Measurements from ENCODE around the gene MKS1. TPM values are rescaled to one million over a fixed set of nuclear protein-coding genes. Genes with fewer than 3 reads are reported as not detected.

The MKS1 gene
- polyA plus RNA-seq, 1 donor from 2014 or later, result 32.9 TPM

DNA sequence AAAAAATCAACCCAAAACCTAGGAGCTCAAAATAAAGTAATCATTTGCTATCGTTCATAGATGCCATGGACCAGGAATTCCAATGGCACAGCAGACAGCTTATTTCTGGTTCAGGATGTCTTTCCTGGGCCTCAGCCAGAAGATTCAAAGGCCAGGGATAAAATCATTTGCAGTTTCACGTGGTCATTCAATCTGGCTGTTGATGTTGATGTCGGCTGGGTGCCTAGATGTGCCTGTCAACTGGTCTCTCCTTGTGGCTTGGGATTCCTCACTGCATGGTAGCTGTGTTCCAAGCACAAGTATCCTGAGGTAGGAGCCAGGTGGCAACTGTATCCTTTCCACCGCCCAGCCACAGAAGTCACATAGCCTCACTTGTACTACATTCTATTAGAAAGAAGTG, 37.3 kb downstream of the MKS1 start:
- peaks cover 2% of the 10 kb centered on the region for H3K27me3 ChIP-seq (ENCODE audit: insufficient read depth, low read depth, low read length)
- H3K36me3 ChIP-seq (ENCODE audit: insufficient read depth, low read length), result no peaks in the 10 kb centered on the region
- H3K9ac ChIP-seq (ENCODE audit: low read length), result no peak overlapping the region
- no peaks in the 10 kb centered on the region for H4K20me1 ChIP-seq (ENCODE audit: insufficient read depth)
- H2AFZ ChIP-seq (ENCODE audit: low read depth, low read length), result no peak overlapping the region
- no peaks in the 10 kb centered on the region for H3K9me2 ChIP-seq (ENCODE audit: insufficient read depth, low read length)
- no peak overlapping the region for H3K27ac ChIP-seq (ENCODE audit: low read length)
- TF ChIP-seq, protein P1, sequence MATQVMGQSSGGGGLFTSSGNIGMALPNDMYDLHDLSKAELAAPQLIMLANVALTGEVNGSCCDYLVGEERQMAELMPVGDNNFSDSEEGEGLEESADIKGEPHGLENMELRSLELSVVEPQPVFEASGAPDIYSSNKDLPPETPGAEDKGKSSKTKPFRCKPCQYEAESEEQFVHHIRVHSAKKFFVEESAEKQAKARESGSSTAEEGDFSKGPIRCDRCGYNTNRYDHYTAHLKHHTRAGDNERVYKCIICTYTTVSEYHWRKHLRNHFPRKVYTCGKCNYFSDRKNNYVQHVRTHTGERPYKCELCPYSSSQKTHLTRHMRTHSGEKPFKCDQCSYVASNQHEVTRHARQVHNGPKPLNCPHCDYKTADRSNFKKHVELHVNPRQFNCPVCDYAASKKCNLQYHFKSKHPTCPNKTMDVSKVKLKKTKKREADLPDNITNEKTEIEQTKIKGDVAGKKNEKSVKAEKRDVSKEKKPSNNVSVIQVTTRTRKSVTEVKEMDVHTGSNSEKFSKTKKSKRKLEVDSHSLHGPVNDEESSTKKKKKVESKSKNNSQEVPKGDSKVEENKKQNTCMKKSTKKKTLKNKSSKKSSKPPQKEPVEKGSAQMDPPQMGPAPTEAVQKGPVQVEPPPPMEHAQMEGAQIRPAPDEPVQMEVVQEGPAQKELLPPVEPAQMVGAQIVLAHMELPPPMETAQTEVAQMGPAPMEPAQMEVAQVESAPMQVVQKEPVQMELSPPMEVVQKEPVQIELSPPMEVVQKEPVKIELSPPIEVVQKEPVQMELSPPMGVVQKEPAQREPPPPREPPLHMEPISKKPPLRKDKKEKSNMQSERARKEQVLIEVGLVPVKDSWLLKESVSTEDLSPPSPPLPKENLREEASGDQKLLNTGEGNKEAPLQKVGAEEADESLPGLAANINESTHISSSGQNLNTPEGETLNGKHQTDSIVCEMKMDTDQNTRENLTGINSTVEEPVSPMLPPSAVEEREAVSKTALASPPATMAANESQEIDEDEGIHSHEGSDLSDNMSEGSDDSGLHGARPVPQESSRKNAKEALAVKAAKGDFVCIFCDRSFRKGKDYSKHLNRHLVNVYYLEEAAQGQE (IDR thresholded peaks at IDR 0.05; ENCODE audit: borderline replicate concordance), result no peak
- TF ChIP-seq EZH2 (IDR thresholded peaks at IDR 0.05; ENCODE audit: borderline replicate concordance, insufficient read depth, low read length, poor library complexity, severe bottlenecking) (no peak), CTCF (IDR thresholded peaks at IDR 0.05; ENCODE audit: poor library complexity, severe bottlenecking) (no peak)
- H3K4me2 ChIP-seq (ENCODE audit: low read length), result no peak overlapping the region
- no peaks in the 10 kb centered on the region for H3K79me2 ChIP-seq (replicated peaks; ENCODE audit: insufficient read depth, low read length)
- H3K9me3 ChIP-seq (ENCODE audit: low read length), result no peaks in the 10 kb centered on the region
- no peak overlapping the region for H3K4me3 ChIP-seq (ENCODE audit: low read length)
- H3F3A ChIP-seq (ENCODE audit: insufficient read depth, low read length, poor library complexity, severe bottlenecking), result no peaks in the 10 kb centered on the region

- Histone ChIP-seq H3K27me3 (ENCODE audit: insufficient read depth, low read depth, low read length) (peaks cover 2% of the 10 kb centered on the region), H3K27ac (ENCODE audit: low read length) (no peak overlapping the region), H2AFZ (ENCODE audit: low read depth, low read length) (no peak overlapping the region), H3K79me2 (replicated peaks; ENCODE audit: insufficient read depth, low read length) (no peaks in the 10 kb centered on the region), H3K4me2 (ENCODE audit: low read length) (no peak overlapping the region), H3K4me3 (ENCODE audit: low read length) (no peak overlapping the region), H3K9me3 (ENCODE audit: low read length) (no peaks in the 10 kb centered on the region), H3F3A (ENCODE audit: insufficient read depth, low read length, poor library complexity, severe bottlenecking) (no peaks in the 10 kb centered on the region), H4K20me1 (ENCODE audit: insufficient read depth) (no peaks in the 10 kb centered on the region), H3K36me3 (ENCODE audit: insufficient read depth, low read length) (no peaks in the 10 kb centered on the region), H3K9ac (ENCODE audit: low read length) (no peak overlapping the region), H3K9me2 (ENCODE audit: insufficient read depth, low read length) (no peaks in the 10 kb centered on the region)
- TF ChIP-seq SMC3 (conservative IDR thresholded peaks at IDR 0.05; ENCODE audit: poor library complexity) (no peak), EP300 (conservative IDR thresholded peaks at IDR 0.05; ENCODE audit: poor library complexity, severe bottlenecking) (no peak), CTCF (IDR thresholded peaks at IDR 0.05; ENCODE audit: poor library complexity, severe bottlenecking) (no peak), POLR2AphosphoS5 (IDR thresholded peaks at IDR 0.05) (no peak), MXI1 (conservative IDR thresholded peaks at IDR 0.05; ENCODE audit: poor library complexity, severe bottlenecking) (no peak), TAF1 (IDR thresholded peaks at IDR 0.05; ENCODE audit: low read depth) (no peak), EZH2 (IDR thresholded peaks at IDR 0.05; ENCODE audit: borderline replicate concordance, insufficient read depth, low read length, poor library complexity, severe bottlenecking) (no peak), RAD21 (conservative IDR thresholded peaks at IDR 0.05) (no peak)
- TF ChIP-seq, protein P1 (IDR thresholded peaks at IDR 0.05; ENCODE audit: borderline replicate concordance), result no peak
Observed at GRCh38 chr17:58176200-58176599, 42.9 kb downstream of the MKS1 start.
